Heart left ventricle (tissue), 16 donors: Measurements from ENCODE around the gene RCL1. TPM values are rescaled to one million over a fixed set of nuclear protein-coding genes. Genes with fewer than 3 reads are reported as not detected.
A peak's percentile ranks its signal among the peaks of the same experiment; 100 is the strongest.
"Not testable (repeated sequence)": the region's sequence is repeated elsewhere in the genome, so short reads cannot be mapped to it uniquely, and the experiment has no call there.

Experiments used
- ATAC-seq, 4 donors: fragments of 200-7000 bp; cut with Tn5 transposase; one replicate each; pipeline ENCODE4 v1.9.1; 2020 to 2022; ENCODE audit warnings: moderate library complexity in 4 of 4, mild to moderate bottlenecking in 3 of 4, moderate number of reproducible peaks in 1 of 4
- DNase-seq, 5 donors: peaks; one replicate each; pipeline ENCODE4 v3.0.0-alpha.2; 2020
- H3K27ac ChIP-seq, 12 donors: fragments of 200-600 bp; sonication (generic) in 4 of 12; one replicate each; pipeline versions ENCODE4 v1.5.0 to v1.8.0; 2016 to 2022; ENCODE audit warnings: mild to moderate bottlenecking in 2 of 12
- H3K27me3 ChIP-seq, 9 donors: fragments of 200-600 bp; sonication (generic) in 2 of 9; one replicate each; pipeline versions ENCODE4 v1.5.1 to v1.8.0; 2016 to 2022; ENCODE audit warnings: mild to moderate bottlenecking in 3 of 9
- H3K36me3 ChIP-seq, 9 donors: fragments of 200-600 bp; sonication (generic) in 2 of 9; one replicate each; pipeline versions ENCODE4 v1.5.0 to v1.8.0; 2018 to 2022; ENCODE audit warnings: mild to moderate bottlenecking in 2 of 9
- H3K4me1 ChIP-seq, 12 donors: fragments of 200-600 bp; sonication (generic) in 4 of 12; one replicate each; pipeline versions ENCODE4 v1.5.0 to v1.8.0; 2016 to 2022; ENCODE audit warnings: mild to moderate bottlenecking in 3 of 12
- H3K4me3 ChIP-seq, 12 donors: fragments of 200-600 bp; sonication (generic) in 4 of 12; one replicate each; pipeline versions ENCODE4 v1.5.0 to v1.8.0; 2017 to 2022; ENCODE audit warnings: mild to moderate bottlenecking in 9 of 12, moderate library complexity in 4 of 12
- H3K9me3 ChIP-seq, 12 donors: fragments of 200-600 bp; sonication (generic) in 4 of 12; one replicate each; pipeline versions ENCODE4 v1.5.0 to v1.8.0; 2016 to 2022; ENCODE audit warnings: mild to moderate bottlenecking in 1 of 12
- POLR2A ChIP-seq, 2 donors: fragments of 450-650 bp; IDR thresholded peaks; one replicate each; pipeline ENCODE4 v1.6.1; 2017; ENCODE audit warnings: antibody characterized with exemption in 2 of 2, mild to moderate bottlenecking in 2 of 2, moderate library complexity in 2 of 2
- WGBS, 4 donors: extraction: QIAGEN DNeasy Blood & Tissue Kit in 2 of 4; methylation state at CpG; one replicate each; pipeline versions ENCODE4 v1.1.5 to v1.1.7; 2013 to 2018; 5-methylcytosine and 5-hydroxymethylcytosine counted together
- intact Hi-C, 10 donors: fragments of 100-400 bp; cut with DNase I; formaldehyde crosslinking; loops; one replicate each; pipeline versions ENCODE4 v1.11.1 to v1.14.2; 2022
- polyA plus RNA-seq, 2 donors: library from polyadenylated mRNA; stranded (reverse); fragments of 200-250 nt; gene quantifications; one replicate each; pipeline ENCODE4 v1.2.3, GENCODE V29; 2013
- total RNA-seq, 9 donors: library from RNA; depleted of rRNA in 2 of 9; stranded (reverse); fragments of >200 nt in 2 of 9; fragmentation: NEBNext Ultra II Directional in 3 of 9; extraction: Animal tissue kit (Norgen Biotek cat#: 25700) in 3 of 9; gene quantifications; one replicate each; pipeline versions ENCODE4 v1.1.0 to v1.2.4, GENCODE V29; 2016 to 2023
- TF ChIP-seq, protein P1 (sequence below), 12 donors: fragments of 200-600 bp; sonication (generic) in 4 of 12; IDR thresholded peaks; one replicate each; pipeline versions ENCODE4 v1.5.0 to v1.8.0; 2018 to 2022; ENCODE audit warnings: antibody characterized with exemption in 12 of 12, mild to moderate bottlenecking in 5 of 12
- donor health status: ischemic (EF 13 %, LVEDD 7.1; RV severe dilation, severe dysfunction).
- donor health status: healthy with polysubstance abuse.
- donor health status: DM: no; HTN: yes; CAD: no.
- donor health status: DM: no; HTN: no; CAD: no.
- donor health status: ischemic (EF 25% LVEDD 6.9; RV normal size, moderate dysfunction).
- donor health status: ischemic (EF 25% LVEDD 5.7; RV mildly dilated, moderate dysfunction).
- donor health status: healthy.
- donor health status: DM: yes; HTN: yes; CAD: no.
- donor health status: ischemic (EF 35%, LVEDD 5.7; RV mildly dilated, moderate dysfunction).
- donor health status: nonischemic (EF 11% LVEDD 7.7; RV severe dilation, severe dysfunction).
- donor health status: DM: yes; HTN: yes; CAD: no.
- donor health status: PGD.
- donor health status: ischemic (EF 29% LVEDD 5.4; RV normal size, mild dysfunction).
- donor health status: nonischemic (EF 23%, LVEDD 6.1; RV moderate dilation, normal function).

The RCL1 gene
- total and polyA plus RNA-seq, 11 donors = 3.8 to 11.3 (median 7.2) TPM

DNA sequence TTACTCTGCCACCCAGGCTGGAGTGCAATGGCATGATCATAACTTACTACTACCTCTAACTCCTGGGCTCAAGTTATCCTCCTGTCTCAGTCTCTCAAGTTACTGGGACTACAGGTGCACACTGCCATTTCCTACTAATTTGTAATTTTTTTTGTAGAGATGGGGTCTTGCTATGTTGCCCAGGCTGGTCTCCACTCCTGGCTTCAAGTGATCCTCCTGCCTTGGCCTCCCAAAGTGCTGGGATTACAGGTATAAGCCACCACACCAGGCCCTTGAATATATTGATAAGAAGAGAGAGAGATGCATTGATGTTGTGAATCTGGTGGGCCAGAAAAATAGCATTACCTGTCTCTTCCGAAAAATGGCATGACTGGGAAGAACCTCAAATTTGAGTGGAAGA is 21.0 kb upstream of the RCL1 start:
- DNase-seq (no peak), ATAC-seq (no peak)
- intact Hi-C loops = no loop called here
- Histone ChIP-seq H3K9me3 (no peaks in the 10 kb centered on the region), H3K36me3 (no peaks in the 10 kb centered on the region), H3K4me3 (no peak overlapping the region), H3K4me1 (peaks cover 0 to 6% (median 0%) of the 10 kb centered on the region in 12 donors), H3K27me3 (no peaks in the 10 kb centered on the region), H3K27ac (no peak overlapping the region)
- 92 to 100% (median 96%) methylated on average over 1 of the region's 1 CpG for WGBS, 4 donors
- TF ChIP-seq, protein P1, sequence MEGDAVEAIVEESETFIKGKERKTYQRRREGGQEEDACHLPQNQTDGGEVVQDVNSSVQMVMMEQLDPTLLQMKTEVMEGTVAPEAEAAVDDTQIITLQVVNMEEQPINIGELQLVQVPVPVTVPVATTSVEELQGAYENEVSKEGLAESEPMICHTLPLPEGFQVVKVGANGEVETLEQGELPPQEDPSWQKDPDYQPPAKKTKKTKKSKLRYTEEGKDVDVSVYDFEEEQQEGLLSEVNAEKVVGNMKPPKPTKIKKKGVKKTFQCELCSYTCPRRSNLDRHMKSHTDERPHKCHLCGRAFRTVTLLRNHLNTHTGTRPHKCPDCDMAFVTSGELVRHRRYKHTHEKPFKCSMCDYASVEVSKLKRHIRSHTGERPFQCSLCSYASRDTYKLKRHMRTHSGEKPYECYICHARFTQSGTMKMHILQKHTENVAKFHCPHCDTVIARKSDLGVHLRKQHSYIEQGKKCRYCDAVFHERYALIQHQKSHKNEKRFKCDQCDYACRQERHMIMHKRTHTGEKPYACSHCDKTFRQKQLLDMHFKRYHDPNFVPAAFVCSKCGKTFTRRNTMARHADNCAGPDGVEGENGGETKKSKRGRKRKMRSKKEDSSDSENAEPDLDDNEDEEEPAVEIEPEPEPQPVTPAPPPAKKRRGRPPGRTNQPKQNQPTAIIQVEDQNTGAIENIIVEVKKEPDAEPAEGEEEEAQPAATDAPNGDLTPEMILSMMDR (IDR thresholded peaks at IDR 0.05) = no peak
- no peak for TF ChIP-seq POLR2A (IDR thresholded peaks at IDR 0.05)

DNA sequence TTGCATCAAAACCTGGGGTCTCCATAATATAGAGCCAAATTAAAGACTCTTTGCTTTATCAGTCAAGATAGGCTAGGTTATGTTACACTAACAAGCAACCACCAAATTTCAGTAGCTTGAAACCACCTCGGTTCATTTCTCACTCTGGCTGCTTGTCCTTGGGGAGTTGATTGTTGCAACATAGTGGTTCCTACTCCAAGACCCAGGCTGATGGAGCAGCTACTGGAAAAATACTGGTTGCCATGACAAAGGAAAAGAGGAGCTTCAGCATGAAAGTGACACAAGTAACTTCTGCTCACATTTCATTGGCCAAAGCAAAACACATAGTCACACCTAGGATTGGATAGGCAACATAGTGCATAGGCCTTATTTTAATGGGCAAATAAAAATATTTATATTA is 18.5 kb upstream of the RCL1 start:
- H3K4me3 ChIP-seq = no peak overlapping the region
- ATAC-seq (peak; percentile 42 to 89 (median 64)), DNase-seq (peak in 3 of 5 donors; percentile 27 to 47 (median 39))
- H3K36me3 ChIP-seq = no peaks in the 10 kb centered on the region
- TF ChIP-seq, protein P1 (IDR thresholded peaks at IDR 0.05) = no peak
- no peak for TF ChIP-seq POLR2A (IDR thresholded peaks at IDR 0.05)
- H3K27me3 ChIP-seq = no peaks in the 10 kb centered on the region
- peaks cover 0 to 6% (median 0%) of the 10 kb centered on the region in 12 donors for H3K4me1 ChIP-seq
- intact Hi-C loops = no loop called here
- no peak overlapping the region for H3K27ac ChIP-seq
- 44 to 69% (median 55%) methylated on average over 1 of the region's 1 CpG for WGBS, 4 donors
- H3K9me3 ChIP-seq = no peaks in the 10 kb centered on the region

DNA sequence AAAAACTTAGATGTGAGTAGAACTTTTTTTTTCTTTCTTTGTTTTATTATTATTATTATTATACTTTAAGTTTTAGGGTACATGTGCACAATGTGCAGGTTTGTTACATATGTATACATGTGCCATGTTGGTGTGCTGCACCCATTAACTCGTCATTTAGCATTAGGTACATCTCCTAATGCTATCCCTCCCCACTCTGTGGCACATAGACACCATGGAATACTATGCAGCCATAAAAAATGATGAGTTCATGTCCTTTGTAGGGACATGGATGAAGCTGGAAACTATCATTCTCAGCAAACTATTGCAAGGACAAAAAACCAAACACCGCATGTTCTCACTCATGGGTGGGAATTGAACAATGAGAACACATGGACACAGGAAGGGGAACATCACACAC is 17.8 kb upstream of the RCL1 start:
- H3K4me3 ChIP-seq, H3K27me3 ChIP-seq, H3K9me3 ChIP-seq, H3K4me1 ChIP-seq, intact Hi-C loops, ATAC-seq, H3K27ac ChIP-seq, DNase-seq, H3K36me3 ChIP-seq: not testable (repeated sequence)
- 67 to 84% (median 76%) methylated on average over 2 of the region's 2 CpGs for WGBS, 4 donors

DNA sequence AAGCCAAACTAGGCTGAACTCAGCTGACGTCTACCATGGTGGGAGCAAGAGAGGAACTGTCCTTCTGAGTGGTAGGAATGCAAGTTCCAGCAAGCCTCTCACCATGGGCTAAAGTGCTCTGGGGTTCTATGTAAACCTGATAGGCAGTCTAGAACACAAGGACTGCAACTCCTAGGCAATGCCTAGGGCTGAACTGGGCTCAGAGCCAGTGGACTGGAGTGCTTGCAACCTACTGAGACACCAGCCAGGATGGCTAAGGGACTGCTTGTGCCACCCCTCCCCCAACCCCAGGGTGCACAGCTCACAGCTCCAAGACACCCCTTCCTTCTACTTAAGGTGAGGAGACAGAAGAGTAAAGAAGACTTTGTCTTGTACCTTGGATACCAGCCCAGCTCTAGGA is 12.1 kb upstream of the RCL1 start:
- Histone ChIP-seq H3K36me3 (no peaks in the 10 kb centered on the region), H3K4me3 (no peak overlapping the region), H3K4me1 (no peaks in the 10 kb centered on the region), H3K9me3 (no peaks in the 10 kb centered on the region), H3K27me3 (peaks cover 0 to 4% (median 0%) of the 10 kb centered on the region in 9 donors), H3K27ac (no peak overlapping the region)
- DNase-seq (no peak), ATAC-seq (no peak)
- intact Hi-C loops = no loop called here
- TF ChIP-seq POLR2A (IDR thresholded peaks at IDR 0.05) = no peak
- TF ChIP-seq, protein P1 (IDR thresholded peaks at IDR 0.05) = no peak
- WGBS, 4 donors = 75 to 93% (median 88%) methylated on average over 1 of the region's 1 CpG

DNA sequence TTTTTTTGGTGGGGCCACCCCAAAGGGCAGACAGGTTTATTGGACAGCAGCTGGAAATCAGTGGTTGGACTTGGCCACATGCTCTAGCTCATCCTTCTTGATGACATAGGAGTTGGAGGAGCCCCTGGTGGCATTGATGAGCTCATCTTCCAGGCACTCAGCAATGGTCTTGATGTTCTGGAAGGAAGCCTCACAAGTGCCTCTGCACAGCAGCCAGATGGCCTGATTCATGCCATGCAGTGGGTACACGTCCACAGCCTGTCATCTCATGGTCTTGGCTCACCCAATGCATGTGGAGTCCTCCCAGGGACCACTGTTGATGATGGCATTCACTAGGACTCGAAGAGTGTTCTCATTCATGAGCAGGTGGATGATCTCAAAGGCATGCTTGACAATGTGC is 11.3 kb upstream of the RCL1 start:
- Histone ChIP-seq H3K9me3 (no peaks in the 10 kb centered on the region), H3K4me3 (no peak overlapping the region), H3K36me3 (no peaks in the 10 kb centered on the region), H3K27ac (no peak overlapping the region), H3K4me1 (no peaks in the 10 kb centered on the region), H3K27me3 (peaks cover 0 to 4% (median 0%) of the 10 kb centered on the region in 9 donors)
- WGBS, 4 donors = 59 to 70% (median 64%) methylated on average over 2 of the region's 2 CpGs
- no peak for DNase-seq
- TF ChIP-seq, protein P1 (IDR thresholded peaks at IDR 0.05) = no peak
- no peak for TF ChIP-seq POLR2A (IDR thresholded peaks at IDR 0.05)
- no peak for ATAC-seq
- intact Hi-C loops = no loop called here

DNA sequence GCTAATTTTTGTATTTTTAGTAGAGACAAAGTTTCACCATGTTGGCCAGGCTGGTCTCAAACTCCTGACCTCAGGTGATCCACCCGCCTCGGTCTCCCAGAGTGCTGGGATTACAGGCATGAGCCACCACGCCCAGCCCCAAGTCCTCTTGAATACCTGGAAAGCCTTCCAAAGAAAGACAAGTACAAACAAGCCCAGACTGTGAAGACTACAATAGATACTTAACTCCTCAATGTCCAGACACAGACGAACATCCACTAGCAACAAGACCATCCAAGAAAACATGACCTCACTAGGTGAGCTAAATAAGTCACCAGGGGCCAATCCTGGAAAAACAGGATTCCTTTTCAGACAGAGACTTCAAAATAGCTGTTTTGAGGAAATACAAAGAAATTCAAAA is 9.6 kb upstream of the RCL1 start:
- H3K4me3 ChIP-seq, H3K4me1 ChIP-seq, H3K9me3 ChIP-seq, H3K27ac ChIP-seq, H3K36me3 ChIP-seq, ATAC-seq, H3K27me3 ChIP-seq, DNase-seq, intact Hi-C loops: not testable (repeated sequence)
- 84 to 86% (median 85%) methylated on average over 4 of the region's 4 CpGs for WGBS, 4 donors
